Islet of Langerhans (tissue), 1 donor: Measurements from ENCODE around the gene TMC3.
"Not testable (repeated sequence)": the region's sequence is repeated elsewhere in the genome, so short reads cannot be mapped to it uniquely, and the experiment has no call there.

Experiments
- FAIRE-seq: peaks from one replicate; lab custom pipeline; 2011; peaks lifted over from hg19 to GRCh38; lab: Jason Lieb, UNC

TMC3 gene

GRCh38 chr15:81384891-81385720 lies 11.1 kb upstream of the TMC3 start:
- no peak for FAIRE-seq

- no peak for FAIRE-seq
Measured at GRCh38 chr15:81381720-81382119, 7.7 kb upstream of the TMC3 start.

- FAIRE-seq: no peak
Measured at GRCh38 chr15:81380668-81381067, 6.7 kb upstream of the TMC3 start.

- FAIRE-seq: no peak
Measured at GRCh38 chr15:81380203-81380602, 6.2 kb upstream of the TMC3 start.

GRCh38 chr15:81379269-81379668 lies 5.3 kb upstream of the TMC3 start:
- no peak for FAIRE-seq

GRCh38 chr15:81378443-81378842 lies 4.4 kb upstream of the TMC3 start:
- no peak for FAIRE-seq

GRCh38 chr15:81377871-81378270 lies 3.9 kb upstream of the TMC3 start:
- FAIRE-seq: no peak

- no peak for FAIRE-seq
Measured at GRCh38 chr15:81376231-81376630, 2.2 kb upstream of the TMC3 start.

GRCh38 chr15:81375461-81375860 lies 1.4 kb upstream of the TMC3 start:
- no peak for FAIRE-seq

GRCh38 chr15:81373176-81373575 lies 837 bp downstream of the TMC3 start:
- FAIRE-seq: no peak

- no peak for FAIRE-seq
Measured at GRCh38 chr15:81372575-81372974, 1.4 kb downstream of the TMC3 start.

- FAIRE-seq: no peak
Measured at GRCh38 chr15:81363718-81364500, 10.1 kb downstream of the TMC3 start.

- FAIRE-seq: no peak
Measured at GRCh38 chr15:81363276-81363675, 10.7 kb downstream of the TMC3 start.

- no peak for FAIRE-seq
Measured at GRCh38 chr15:81362790-81363189, 11.2 kb downstream of the TMC3 start.

GRCh38 chr15:81361891-81362290 lies 12.1 kb downstream of the TMC3 start:
- no peak for FAIRE-seq

- no peak for FAIRE-seq
Measured at GRCh38 chr15:81360491-81360890, 13.5 kb downstream of the TMC3 start.

GRCh38 chr15:81358248-81358647 lies 15.8 kb downstream of the TMC3 start:
- no peak for FAIRE-seq

- no peak for FAIRE-seq
Measured at GRCh38 chr15:81357180-81357686, 16.8 kb downstream of the TMC3 start.

GRCh38 chr15:81356252-81356651 lies 17.8 kb downstream of the TMC3 start:
- no peak for FAIRE-seq

- FAIRE-seq: no peak
Measured at GRCh38 chr15:81351651-81352050, 22.4 kb downstream of the TMC3 start.

GRCh38 chr15:81349271-81349670 lies 24.7 kb downstream of the TMC3 start:
- no peak for FAIRE-seq

- FAIRE-seq: not testable (repeated sequence)
Measured at GRCh38 chr15:81348691-81349090, 25.3 kb downstream of the TMC3 start.

GRCh38 chr15:81347910-81348309 lies 26.1 kb downstream of the TMC3 start:
- no peak for FAIRE-seq
